Measurements from ENCODE around the gene FGF1.

DNA sequence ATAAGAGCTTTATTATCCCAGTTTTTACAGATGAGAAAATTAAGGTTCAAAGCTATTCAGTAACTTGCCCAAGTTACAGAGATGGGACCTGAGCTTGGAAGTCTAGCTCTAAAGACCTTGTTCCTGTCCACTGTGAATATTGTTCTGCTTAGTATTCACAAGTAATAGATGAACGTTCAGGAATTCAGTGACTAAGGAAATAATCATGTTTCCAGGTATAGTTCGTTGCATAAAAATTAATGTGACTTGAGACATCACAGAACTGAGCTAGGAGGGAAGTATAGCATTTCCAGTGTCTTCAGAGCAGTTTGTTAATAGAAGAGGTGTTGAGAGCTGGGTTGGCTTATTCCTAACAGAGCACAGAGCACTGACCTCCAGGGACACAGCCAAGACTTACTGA lies 136.1 kb downstream of the FGF1 start:
- no peak for TF ChIP-seq POLR2A (IDR thresholded peaks at IDR 0.05)
- TF ChIP-seq, protein P1, sequence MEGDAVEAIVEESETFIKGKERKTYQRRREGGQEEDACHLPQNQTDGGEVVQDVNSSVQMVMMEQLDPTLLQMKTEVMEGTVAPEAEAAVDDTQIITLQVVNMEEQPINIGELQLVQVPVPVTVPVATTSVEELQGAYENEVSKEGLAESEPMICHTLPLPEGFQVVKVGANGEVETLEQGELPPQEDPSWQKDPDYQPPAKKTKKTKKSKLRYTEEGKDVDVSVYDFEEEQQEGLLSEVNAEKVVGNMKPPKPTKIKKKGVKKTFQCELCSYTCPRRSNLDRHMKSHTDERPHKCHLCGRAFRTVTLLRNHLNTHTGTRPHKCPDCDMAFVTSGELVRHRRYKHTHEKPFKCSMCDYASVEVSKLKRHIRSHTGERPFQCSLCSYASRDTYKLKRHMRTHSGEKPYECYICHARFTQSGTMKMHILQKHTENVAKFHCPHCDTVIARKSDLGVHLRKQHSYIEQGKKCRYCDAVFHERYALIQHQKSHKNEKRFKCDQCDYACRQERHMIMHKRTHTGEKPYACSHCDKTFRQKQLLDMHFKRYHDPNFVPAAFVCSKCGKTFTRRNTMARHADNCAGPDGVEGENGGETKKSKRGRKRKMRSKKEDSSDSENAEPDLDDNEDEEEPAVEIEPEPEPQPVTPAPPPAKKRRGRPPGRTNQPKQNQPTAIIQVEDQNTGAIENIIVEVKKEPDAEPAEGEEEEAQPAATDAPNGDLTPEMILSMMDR (IDR thresholded peaks at IDR 0.05) = no peak
